Measurements from ENCODE around the gene DENND2A. TPM values are rescaled to one million over a fixed set of nuclear protein-coding genes. Genes with fewer than 3 reads are reported as not detected.

The DENND2A gene
- total RNA-seq, 3 donors from 2014 or later = 6.9 to 13.1 (median 7.6) TPM

DNA sequence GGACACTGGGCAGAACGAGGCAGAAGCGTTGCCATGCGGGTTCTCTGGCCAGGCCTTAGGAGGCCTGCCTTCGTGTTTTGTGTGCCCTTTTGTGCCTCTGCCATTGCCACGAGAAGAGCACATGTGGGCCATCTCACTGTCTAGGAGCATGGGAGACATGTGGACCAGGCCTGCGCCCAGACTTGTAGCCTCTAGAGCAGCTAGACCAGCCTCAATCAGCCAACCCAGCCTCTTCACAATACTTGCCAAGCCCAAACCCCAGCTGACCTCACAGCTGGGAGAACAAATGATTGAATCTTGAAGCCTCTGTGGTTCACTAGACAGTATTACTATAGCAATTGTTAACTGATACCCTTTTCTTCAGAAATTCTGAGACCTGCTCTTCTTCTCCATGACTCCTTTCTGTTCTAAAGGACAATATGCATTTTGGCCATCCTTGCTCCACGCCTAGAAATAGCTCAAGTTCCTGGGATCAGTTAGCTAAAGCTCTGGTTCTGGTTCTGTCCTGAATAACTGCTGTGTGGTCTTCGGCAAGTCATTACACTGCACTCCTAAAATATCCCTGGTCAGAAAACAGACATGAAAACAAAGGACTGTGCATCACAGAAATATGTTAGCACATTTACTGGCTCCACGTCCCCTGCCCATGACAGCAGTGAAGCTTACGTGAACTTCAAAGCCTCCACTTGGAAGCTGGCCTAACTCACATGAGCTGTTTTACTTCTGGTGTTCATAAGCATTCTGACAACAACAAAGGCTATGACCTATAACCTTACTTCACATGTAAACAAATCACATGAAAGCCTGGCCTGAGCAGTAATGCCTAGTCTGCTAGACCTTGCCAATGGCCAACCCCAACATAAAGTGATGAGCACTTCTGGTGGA, 89.0 kb downstream of the DENND2A start:
- Histone ChIP-seq H3K27ac (peak overlapping the region in 1 of 2 donors; percentile 49), H3K4me1 (no peaks in the 10 kb centered on the region), H3K27me3 (no peaks in the 10 kb centered on the region), H3K9me3 (no peaks in the 10 kb centered on the region), H3K36me3 (no peaks in the 10 kb centered on the region), H3K4me3 (no peak overlapping the region)
- no peak for DNase-seq (ENCODE audit: low spot score in 2 of 2)
- TF ChIP-seq POLR2AphosphoS5 (IDR thresholded peaks at IDR 0.05) (no peak), POLR2A (IDR thresholded peaks at IDR 0.05) (no peak)
- TF ChIP-seq, protein P1, sequence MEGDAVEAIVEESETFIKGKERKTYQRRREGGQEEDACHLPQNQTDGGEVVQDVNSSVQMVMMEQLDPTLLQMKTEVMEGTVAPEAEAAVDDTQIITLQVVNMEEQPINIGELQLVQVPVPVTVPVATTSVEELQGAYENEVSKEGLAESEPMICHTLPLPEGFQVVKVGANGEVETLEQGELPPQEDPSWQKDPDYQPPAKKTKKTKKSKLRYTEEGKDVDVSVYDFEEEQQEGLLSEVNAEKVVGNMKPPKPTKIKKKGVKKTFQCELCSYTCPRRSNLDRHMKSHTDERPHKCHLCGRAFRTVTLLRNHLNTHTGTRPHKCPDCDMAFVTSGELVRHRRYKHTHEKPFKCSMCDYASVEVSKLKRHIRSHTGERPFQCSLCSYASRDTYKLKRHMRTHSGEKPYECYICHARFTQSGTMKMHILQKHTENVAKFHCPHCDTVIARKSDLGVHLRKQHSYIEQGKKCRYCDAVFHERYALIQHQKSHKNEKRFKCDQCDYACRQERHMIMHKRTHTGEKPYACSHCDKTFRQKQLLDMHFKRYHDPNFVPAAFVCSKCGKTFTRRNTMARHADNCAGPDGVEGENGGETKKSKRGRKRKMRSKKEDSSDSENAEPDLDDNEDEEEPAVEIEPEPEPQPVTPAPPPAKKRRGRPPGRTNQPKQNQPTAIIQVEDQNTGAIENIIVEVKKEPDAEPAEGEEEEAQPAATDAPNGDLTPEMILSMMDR (IDR thresholded peaks at IDR 0.05) = no peak
- intact Hi-C loops (cut with DNase I; ENCODE audit: low total_unique reads) = no loop called here

DNA sequence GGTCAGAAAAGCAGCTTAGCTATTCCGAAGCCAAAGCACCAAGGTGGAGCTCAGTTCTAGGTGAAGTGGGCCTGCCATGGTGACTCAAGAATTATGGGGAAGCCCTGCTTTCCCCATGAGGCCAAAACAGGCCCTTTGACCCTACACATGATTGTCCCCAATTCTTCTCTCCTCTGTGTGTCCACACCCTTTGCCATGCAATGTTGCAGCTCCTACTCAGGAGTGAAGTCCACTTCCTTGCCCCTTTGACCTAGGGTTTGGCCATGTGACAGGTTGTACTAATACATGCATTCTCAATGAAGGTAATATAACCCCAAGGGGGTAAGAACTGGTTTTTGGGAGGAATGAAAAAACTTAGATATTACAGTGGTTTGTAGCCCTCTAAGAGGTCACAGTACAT, 93.7 kb downstream of the DENND2A start:
- Histone ChIP-seq H3K4me1 (no peaks in the 10 kb centered on the region), H3K36me3 (no peaks in the 10 kb centered on the region), H3K9me3 (no peaks in the 10 kb centered on the region), H3K27ac (no peak overlapping the region), H3K27me3 (no peaks in the 10 kb centered on the region), H3K4me3 (no peak overlapping the region)
- no peak for DNase-seq (ENCODE audit: low spot score in 2 of 2)
- TF ChIP-seq POLR2A (IDR thresholded peaks at IDR 0.05) = no peak
- TF ChIP-seq POLR2AphosphoS5 (IDR thresholded peaks at IDR 0.05) = no peak
- TF ChIP-seq, protein P1 (IDR thresholded peaks at IDR 0.05) = no peak
- intact Hi-C loops (cut with DNase I; ENCODE audit: low total_unique reads) = no loop called here

DNA sequence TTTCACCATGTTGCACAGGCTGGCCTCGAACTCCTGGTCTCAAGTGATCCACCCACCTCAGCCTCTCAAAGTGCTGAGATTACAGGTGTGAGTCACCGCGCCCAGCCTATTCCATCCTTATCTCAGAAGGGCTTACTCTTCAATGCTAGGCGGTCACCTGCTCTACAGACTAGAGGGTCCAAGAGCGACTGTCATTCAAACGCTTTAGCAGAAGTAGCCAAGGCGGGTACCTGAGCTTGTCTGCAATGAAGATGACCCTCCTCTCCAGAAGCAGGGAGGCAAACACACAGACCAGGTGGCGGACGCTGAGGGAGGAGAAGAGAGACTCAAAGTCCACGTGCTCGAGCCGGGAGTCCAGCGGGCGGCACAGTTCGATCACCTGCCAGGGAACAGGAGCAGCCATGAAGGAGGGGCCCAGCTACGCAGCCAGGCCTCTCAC, 96.2 kb downstream of the DENND2A start:
- no peaks in the 10 kb centered on the region for H3K4me1 ChIP-seq
- no peaks in the 10 kb centered on the region for H3K36me3 ChIP-seq
- H3K27me3 ChIP-seq = no peaks in the 10 kb centered on the region
- no peak overlapping the region for H3K27ac ChIP-seq
- no peak for DNase-seq (ENCODE audit: low spot score in 2 of 2)
- H3K4me3 ChIP-seq = no peak overlapping the region
- no peaks in the 10 kb centered on the region for H3K9me3 ChIP-seq
- TF ChIP-seq POLR2A (IDR thresholded peaks at IDR 0.05) (no peak), POLR2AphosphoS5 (IDR thresholded peaks at IDR 0.05) (no peak)
- TF ChIP-seq, protein P1 (IDR thresholded peaks at IDR 0.05) = no peak
- intact Hi-C loops (cut with DNase I; ENCODE audit: low total_unique reads) = no loop called here

DNA sequence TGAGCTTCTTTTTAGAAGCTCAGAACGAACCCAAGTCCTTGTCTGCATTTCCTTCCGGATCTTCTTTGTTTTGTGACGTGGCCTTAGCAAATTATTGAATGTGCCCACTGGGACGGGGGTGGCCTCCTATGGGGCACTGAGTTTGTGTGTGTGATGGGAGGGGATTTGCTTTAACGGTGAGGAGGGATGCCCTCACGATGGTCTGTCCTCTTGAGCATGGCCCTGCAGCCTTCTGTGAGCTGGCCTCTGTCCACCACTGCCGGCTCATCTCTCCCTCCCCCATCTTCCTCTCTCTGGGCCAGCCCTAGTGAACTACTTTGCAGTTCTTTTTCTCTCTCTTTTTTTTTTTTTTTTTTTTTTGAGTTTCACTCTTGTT, 98.4 kb downstream of the DENND2A start:
- peak overlapping the region in 2 of 3 donors; percentile 25 to 48 for H3K4me3 ChIP-seq
- intact Hi-C loops (cut with DNase I; ENCODE audit: low total_unique reads) = no loop called here
- no peaks in the 10 kb centered on the region for H3K4me1 ChIP-seq
- no peak for TF ChIP-seq POLR2A (IDR thresholded peaks at IDR 0.05)
- TF ChIP-seq, protein P1 (IDR thresholded peaks at IDR 0.05) = no peak
- no peak for TF ChIP-seq POLR2AphosphoS5 (IDR thresholded peaks at IDR 0.05)
- peak overlapping the region; percentile 45 to 87 for H3K27ac ChIP-seq
- H3K36me3 ChIP-seq = no peaks in the 10 kb centered on the region
- H3K9me3 ChIP-seq = no peaks in the 10 kb centered on the region
- DNase-seq (ENCODE audit: low spot score in 2 of 2) = no peak
- H3K27me3 ChIP-seq = no peaks in the 10 kb centered on the region

DNA sequence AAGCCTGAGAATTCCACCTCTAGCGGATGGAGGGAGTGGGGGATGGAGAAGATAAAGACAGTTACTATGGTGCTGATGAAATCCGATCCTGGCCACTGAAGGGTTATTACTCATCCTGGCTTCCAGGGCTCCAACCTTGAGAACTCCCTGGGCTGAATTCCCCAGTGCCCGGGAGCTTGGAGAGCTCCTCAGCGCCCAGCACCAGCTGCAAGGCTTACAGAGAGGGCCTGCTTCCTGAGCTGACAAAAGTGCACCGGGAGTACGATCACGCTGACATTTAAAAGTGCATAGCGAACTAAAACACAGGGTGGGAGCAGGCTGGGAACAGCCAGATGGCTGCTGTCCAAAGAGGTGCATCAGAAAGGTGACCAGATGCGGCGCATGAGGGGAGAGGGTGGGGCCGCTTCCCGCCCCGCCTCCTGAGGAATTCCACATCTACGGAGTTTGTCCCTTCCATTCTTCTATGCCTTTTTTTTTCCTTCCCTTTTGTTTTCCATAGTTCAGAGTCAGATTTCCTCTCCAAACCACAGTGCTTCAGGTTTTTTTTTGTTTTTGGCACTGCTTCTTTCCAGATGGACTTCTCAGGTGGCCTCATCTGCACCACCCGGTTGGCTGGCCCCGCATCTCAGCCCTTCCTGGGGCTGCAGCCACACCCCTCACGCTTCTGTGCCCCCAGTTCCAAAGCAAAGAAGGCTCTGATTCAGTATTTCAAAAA, 98.9 kb downstream of the DENND2A start:
- peak overlapping the region in 2 of 3 donors; percentile 25 to 48 for H3K4me3 ChIP-seq
- no peaks in the 10 kb centered on the region for H3K9me3 ChIP-seq
- peak overlapping the region; percentile 66 to 87 for H3K27ac ChIP-seq
- intact Hi-C loops (cut with DNase I; ENCODE audit: low total_unique reads) = no loop called here
- H3K36me3 ChIP-seq = no peaks in the 10 kb centered on the region
- peak in 1 of 2 donors; percentile 58 for DNase-seq (ENCODE audit: low spot score in 2 of 2)
- H3K27me3 ChIP-seq = no peaks in the 10 kb centered on the region
- H3K4me1 ChIP-seq = no peaks in the 10 kb centered on the region
- TF ChIP-seq, protein P1 (IDR thresholded peaks at IDR 0.05) = no peak
- TF ChIP-seq POLR2AphosphoS5 (IDR thresholded peaks at IDR 0.05) = no peak
- TF ChIP-seq POLR2A (IDR thresholded peaks at IDR 0.05) = no peak
